HTR-8/SVneo (cell line): ENCODE results near the gene CALN1.
"Not testable (repeated sequence)": the region's sequence is repeated elsewhere in the genome, so short reads cannot be mapped to it uniquely, and the experiment has no call there.

ENCODE experiments used
- DNase-seq: peaks from one replicate; pipeline ENCODE4 v3.0.0; 2011; ENCODE audit warnings: low spot score, mixed read lengths; ENCODE audit not compliant: insufficient read length
- FAIRE-seq: peaks from 2 replicates; lab custom pipeline; 2011; peaks lifted over from hg19 to GRCh38; lab: Jason Lieb, UNC

Gene CALN1

DNA sequence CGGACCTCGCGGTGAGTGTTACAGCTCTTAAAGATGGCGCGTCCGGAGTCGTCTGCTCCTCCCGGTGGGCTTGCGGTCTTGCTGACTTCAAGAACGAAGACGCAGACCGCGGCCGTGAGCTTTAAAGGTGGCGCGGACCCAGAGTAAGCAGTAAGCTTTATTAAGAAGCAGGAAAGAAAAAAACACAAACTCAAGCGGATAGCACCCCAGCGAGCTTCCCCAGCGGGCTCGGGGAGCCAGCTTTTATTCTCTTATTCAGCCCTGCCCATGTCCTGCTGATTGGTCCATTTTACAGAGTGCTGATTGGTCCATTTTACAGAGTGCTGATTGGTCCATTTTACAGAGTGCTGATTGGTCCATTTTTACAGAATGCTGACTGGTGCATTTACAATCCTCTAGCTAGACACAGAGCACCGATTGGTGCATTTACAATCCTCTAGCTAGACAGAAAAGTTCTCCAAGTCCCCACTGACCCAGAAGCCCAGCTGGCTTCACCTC is at the start of gene CALN1:
TSS of gene CALN1 (minus strand) at position 218 of the 498 bp plus-strand sequence.
- DNase-seq, FAIRE-seq: not testable (repeated sequence)

DNA sequence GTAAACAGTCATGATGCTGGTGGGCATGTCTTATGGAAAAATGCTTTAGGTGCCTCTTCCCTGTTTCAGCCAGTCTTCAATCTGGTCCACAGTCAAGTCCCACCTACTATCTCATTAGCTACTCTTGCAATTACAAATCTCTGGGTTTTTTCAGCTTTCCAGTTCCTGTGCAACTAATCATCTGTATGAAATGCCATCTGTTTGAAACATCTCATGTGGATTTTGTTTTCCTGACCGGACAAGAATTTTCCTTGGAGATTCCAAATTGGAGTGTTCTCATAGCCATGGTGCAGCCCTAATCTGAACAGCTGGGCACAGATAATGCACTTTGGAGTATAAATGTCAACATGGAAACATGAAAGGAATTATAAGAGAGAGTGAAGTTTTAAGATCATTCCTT is 41.3 kb upstream of the CALN1 start:
- no peak for DNase-seq
- no peak for FAIRE-seq

DNA sequence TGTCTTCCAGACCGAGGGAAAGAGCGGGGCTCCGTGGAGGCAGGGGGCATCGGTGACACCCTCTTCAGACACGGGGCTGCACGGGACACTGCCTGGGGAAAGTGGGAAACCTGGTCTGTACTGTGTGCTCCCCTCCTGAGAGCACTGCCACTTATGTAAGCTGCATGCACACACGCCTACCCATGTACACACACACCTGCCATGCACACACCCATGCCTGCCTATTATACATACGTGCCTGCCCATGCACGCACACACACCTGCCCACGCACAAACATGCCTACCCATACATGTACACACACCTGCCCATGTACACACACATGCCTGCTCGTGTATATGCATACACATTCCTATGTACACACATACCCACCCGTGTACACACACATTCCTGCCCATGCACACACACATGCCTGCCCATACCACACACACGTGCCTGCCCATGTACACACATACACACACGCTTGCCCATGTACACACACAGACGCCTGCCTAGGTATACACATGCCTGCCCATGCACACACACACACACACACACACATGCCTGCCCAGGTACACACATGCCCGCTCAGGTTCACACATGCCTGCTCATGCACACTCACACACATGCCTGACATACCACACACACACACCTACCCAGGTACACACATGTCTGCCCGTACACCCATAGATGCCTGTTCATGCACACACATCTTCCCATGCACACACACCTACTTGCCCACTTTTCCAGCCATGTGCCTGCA is 35.5 kb upstream of the CALN1 start:
- DNase-seq: no peak
- no peak for FAIRE-seq

DNA sequence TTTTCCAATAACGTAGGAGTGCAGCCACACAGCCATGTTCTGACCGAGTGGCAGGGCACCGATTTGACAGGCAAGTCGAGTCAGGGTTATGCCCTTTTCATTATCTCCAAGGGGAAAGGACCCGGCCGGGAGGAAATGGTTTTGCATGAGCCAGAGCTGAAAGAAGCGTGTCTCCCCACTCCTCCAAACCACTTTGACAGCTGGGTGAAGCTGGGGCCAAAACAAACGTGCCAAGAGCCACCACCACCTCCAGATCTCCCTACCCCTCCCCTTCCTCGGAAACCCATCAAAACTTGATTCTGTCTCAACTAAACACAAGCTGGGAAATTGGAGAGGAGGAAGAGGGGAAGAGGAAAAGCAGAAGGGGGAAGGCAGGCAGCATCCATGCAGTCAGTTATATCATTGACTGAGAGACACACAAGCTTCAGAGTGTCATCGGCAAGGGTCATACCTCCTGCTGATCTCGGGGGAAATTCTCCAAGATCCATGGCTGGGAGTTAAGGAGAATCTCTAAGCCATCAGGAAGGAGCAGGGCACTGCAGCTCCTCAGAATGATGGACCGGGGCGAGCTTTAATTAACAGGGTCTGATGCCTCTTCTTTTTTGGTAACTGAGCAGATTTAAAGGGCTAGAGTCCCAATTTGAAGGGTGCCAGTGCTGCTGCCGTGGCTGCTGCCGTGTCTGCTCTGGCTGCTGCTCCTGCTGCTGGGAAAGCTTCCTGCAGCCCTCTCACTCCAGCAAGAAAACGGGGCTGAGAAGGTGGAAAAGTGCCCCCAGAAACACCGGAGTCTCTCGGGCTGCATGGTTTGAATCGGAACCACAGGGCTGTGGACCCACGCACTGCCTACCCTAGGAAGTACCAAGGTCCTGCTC is 34.7 kb upstream of the CALN1 start:
- no peak for DNase-seq
- FAIRE-seq: no peak

DNA sequence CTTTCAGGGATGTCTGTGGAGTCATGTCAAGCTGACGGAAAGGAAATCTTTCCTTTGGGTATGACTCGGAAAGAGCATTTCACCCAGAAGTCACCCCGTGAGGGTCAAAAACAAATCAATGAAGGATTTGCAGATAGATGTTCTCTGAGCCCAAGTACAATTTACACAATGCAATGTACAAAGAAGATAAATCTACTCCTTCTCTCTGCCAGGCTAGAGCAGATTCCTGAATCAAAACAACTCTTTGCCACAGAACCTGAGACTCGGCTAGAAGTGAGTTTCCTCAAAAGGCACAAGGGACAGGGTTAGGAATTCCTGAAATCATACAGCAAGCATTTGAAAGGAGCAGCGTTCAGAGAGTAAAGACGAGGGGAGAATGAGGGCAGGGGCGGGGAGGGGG is 34.0 kb upstream of the CALN1 start:
- FAIRE-seq (no peak), DNase-seq (no peak)

DNA sequence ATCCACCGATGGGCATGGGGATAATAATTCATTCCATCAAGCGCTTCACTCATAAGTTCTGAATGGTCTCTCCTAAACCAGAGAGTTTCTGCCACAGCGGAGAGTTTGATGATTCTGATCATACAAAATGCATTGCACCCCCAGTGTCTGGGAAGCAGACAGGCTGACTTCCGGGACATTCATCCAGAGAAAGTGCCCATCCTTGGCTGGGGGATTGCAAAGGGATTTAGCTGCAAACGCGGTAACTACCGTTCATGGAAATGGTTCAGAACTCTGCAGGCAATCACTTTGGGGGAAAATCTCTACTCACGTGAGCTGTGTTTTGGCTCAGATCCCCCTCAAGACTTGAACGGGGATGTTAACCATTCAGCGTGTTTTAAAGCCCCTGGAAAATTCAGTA is 33.4 kb upstream of the CALN1 start:
- FAIRE-seq (no peak), DNase-seq (no peak)

DNA sequence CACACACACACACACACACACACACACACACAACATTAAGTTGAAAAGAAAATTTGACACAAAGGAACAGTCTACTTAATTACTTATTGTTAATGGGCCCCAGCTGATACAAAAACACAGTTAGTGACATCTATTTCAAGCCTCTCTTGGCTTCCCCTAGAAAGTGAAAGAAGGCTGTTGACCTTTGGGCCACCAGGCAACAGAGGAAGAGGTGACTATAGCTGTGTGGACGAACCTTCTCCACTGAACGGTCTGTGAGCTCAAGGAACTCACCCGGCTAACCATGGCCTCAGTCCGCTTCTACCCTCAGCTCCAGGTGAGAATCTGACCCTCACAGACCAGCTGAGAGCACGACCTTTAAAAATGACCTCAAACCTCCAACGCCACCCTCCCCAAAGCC is 32.9 kb upstream of the CALN1 start:
- no peak for DNase-seq
- FAIRE-seq: no peak

DNA sequence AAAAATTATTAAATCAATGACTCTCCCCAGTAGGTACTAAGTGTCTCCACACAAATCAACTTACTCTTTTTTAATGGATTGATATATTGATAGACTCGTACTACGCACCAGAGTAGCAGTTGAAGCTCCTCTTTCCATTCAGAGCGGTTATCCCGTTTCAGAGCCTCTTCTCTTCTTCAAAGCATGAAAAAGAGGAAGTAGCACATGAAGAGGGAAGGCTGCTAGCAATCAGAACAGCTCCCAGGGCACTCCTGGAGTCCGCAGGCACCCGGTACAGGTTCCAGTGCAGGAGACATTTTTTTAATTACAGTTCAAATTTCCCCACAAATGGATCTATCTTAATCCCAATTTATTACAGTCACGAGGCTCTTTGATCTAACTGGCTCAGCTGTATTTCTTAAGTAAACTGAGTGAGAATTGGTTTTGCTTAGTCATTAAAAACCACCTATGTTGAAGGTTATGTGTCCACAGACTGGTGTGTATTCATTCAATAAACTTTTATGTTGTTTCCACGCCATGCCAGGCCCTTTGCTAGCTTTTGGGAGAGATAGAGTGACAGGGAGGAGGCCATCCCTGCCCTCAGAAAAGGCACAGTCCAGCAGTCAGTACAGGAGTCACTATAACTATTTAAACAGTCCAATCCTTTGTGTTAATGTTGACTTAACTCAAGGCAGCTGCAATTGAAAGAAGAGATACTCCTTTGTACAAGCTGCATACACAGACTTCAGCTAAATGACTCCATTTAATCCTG is 32.1 kb upstream of the CALN1 start:
- FAIRE-seq (no peak), DNase-seq (no peak)

DNA sequence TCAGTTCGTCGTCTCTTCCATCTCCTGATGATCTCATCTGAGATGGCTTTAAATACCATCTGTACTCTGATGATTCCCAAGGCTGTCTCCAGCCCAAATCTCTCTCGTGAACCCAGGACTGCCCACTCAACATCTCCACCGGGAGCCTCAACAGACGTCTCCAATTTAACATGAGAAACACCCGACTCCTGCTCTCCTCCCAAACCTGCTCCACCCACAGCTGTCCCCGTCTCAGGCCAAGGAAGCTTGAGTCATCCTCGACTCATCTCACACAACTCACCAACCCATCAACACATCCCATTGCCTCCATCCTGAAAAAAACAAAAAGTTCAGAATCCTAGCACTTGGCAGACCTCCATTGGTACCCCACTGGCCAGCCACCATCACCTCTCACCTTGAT is 29.7 kb upstream of the CALN1 start:
- no peak for DNase-seq
- FAIRE-seq: no peak

DNA sequence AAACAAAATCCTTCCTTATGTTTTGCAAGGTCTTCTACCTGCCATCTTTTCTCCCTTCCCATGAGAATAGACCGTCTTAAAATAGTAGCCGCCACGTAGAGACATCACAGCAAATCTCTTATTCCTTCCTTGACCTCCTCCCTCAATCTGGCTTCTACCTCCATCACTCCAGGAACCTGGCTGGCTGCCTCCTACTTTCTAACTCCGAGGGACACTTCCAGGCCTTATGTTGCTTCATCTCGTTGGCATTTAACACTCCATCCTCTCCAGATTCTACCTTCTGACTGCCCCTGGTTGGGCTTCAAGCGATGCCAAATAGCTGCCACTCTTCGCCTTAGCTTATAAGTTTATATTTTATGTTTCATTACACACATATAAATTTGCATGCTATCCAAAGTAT is 26.4 kb upstream of the CALN1 start:
- DNase-seq: no peak
- FAIRE-seq: no peak

DNA sequence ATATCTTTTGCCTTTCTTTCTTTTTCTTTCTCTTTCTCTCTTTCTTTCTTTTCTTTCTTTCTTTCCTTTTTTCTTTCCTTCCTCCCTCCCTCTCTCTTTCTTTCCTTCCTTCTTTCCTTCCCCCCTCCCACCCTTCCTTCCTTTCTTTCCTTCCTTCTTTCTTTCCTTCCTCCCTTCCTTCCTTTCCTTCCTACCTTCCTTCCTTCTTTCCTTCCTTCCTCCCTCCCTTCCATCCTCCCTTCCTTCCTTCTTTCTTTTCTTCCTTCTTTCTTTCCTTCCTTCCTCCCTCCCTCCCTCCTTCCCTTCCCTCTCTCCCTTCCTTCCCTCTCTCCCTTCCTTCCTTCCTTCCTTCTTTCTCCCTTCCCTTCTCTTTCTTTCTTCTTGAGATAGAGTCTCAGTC is 25.5 kb upstream of the CALN1 start:
- FAIRE-seq: no peak
- no peak for DNase-seq

DNA sequence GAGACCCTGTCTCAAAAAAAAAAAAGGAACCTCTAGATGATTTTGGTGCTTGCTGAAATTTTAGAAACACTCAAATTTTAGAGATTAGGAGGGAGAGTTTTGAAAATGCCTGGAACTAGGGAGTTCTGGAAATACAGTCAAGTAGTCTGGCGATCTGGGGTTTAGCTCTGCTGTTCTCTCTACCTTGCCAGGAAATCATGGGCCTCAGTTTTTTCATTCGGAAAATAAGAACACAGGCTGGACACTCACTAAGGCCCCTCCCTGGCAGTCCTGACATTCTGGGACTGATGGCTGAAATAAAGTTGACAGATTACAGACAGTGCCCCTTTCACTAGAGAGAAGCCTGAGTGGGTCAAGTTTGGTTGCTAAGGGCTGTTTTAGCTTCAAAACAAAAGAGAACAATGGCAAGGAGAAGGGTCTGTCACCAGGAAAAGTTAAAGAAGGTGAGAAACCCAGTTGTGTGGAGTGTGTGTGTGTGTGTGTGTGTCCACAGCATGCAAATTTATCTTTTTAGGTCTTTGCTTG is 25.0 kb upstream of the CALN1 start:
- FAIRE-seq (no peak), DNase-seq (no peak)

DNA sequence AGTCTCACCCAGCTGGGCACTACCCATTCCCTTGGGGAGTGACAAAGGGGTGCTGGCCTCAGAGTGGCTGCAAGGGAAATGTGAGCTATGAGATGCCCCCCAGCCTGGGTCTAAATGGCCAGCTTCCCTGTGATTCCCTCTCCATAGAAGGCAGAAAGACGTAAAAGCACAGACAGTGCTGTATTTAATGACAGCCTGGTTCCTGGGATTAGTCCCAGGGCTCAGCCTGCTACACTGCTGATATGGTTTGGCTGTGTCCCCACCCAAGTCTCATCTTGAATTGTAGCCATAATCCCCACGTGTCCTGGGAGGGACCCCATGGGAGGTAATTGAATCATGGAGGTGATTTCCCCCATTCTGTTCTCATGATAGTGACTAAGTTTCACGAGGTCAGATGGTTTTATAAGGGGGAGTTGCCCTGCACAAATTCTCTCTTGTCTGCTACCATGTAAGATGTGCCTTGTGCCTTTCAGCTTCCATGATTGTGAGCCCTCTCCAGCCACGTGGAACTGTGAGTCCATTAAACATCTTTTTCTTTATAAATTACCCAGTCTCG is 23.9 kb upstream of the CALN1 start:
- DNase-seq (no peak), FAIRE-seq (no peak)

DNA sequence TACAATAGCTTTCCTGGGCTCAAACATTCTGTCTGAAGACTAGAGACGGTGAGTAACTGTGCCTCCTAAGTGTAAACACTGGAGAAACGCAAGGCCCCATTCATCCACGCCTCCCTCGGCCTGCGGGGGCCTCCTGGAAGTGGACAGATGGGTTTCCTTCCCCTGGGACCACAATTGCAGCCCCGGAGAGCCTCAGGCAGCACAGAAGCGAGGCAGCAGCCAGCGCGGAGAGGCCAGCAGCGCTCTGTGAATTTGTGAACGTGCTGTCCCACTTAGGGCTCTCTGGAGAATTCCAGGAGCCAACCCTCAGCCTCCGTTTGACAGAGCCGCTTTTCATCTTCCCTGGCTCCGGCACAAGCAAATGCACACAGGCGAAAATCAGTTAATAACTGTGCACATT is 23.2 kb upstream of the CALN1 start:
- DNase-seq: no peak
- FAIRE-seq: no peak

DNA sequence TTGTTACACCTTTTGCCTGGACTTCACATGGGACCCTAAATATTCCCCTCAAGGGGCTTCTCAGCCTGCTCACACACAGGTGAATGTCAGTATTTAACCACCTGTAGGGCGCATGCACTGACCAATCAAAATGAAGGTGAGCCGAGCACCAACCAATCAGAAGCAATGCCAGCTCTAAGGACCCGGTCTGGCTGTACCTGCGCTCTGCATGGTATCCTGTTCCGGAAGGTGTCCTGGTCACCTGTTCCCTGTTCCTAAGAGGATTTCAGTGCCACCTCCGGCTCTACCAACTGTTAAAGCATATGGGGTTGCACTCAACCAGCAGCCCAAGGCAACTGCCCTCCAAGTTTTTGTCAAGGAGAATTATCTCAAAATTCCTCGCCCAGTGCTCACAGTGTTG is 18.4 kb upstream of the CALN1 start:
- FAIRE-seq (no peak), DNase-seq (no peak)

DNA sequence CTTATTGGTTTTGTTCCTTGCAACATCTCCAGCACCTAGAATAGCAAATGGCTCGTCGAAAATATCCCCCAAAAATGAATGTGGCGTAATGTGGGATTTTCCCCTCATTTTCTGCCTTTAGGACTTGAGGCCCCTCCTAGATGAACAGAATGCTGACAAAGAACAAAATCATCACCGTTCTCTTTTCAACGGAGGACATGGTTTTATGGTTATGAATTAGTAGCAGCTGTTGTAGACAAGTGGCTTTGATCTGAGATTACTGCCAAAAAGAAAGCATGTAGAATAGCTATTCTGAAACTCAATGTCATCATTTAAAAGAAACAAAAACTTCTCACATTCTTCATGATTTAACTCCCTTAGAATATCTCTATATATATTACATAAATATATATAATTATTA is 17.2 kb upstream of the CALN1 start:
- no peak for FAIRE-seq
- DNase-seq: no peak

DNA sequence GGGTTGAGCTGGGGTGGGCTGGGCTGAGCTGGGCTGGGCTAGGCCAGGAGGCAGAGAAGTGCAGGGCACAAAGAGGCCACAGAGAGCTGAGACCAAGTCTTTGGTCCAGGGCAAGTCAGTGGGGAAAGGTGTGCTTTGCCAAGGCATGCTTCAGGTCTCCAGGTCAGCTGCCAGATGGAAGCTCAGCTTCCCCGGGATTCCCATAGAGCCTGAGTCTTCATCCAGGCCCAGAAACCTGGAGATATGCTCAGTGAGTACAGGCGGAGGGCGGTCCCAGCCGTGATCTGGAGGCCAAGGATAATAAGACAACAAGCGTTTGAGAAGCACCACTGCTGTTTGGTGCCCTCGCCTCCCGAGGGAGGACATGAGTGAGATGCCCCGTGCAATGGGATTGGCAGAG is 4.7 kb upstream of the CALN1 start:
- DNase-seq (no peak), FAIRE-seq (no peak)

DNA sequence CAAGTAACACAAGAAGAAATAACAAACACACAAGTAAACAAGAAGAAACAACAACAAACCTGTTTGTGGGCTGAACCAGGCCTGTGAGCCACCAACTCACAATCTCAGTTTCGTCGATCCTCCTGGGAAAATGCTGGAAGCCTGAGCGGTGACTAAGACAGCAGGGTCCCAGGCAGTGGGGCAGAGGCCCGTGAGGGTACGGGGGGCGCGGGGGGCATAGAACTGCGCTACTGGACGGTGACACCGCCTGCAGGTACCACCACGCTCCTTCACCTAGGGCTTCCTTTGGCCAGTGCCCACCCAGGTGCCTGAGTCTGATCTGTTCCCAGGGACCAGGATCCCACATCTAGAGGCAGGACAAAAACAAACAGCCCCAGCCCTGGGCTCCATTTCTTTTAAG is 3.4 kb upstream of the CALN1 start:
- FAIRE-seq (no peak), DNase-seq (no peak)

DNA sequence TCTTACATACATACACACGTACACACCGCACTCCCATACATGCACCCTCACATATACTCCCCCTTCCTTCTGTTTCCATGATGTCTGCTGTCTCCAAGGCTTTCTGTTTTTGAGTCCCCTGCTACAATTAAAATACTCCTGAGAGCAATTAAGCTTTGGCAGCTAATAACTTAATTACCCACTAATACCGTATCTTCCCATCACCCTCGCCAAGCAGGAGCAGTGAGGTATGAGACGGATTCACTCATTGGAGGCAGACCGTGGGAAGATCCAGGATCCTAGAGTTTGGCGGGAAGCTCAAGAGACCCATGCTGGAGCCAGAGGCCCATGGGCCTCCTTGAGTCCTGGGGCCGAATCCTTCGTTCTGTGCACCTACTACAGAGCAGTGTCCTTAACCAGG is 1.7 kb upstream of the CALN1 start:
- no peak for FAIRE-seq
- no peak for DNase-seq

DNA sequence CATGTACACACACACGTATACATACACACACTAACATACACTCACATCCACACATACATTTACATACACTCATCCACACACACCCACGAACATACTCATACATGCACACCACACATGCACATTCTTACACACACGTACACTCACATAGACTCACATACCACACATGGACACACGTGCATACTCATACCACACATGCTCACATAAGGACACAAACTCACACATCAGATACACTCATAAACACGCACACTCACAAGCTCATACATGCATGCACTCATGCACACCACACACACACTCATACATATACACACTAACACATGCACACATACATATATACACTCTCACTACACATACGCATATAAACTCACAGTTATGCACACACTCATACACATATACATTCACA is 1.2 kb upstream of the CALN1 start:
- no peak for DNase-seq
- FAIRE-seq: peak; percentile 83
